CD14-positive monocyte (primary cell): Measurements from ENCODE around the gene PADI2. TPM values are rescaled to one million over a fixed set of nuclear protein-coding genes. Genes with fewer than 3 reads are reported as not detected.

Source experiments
- DNase-seq, 3 donors: peaks; one replicate each; pipeline ENCODE4 v3.0.0-alpha.2; 2011 to 2022
- H2AFZ ChIP-seq: 2 replicates; pipeline ENCODE4 v1.6.0; 2012; ENCODE audit warnings: mild to moderate bottlenecking, low read depth, low read length, inconsistent platforms; ENCODE audit not compliant: insufficient read depth, poor library complexity, severe bottlenecking
- H3K27ac ChIP-seq, 2 donors: 1 replicate in 1 of 2; 2 replicates in 1 of 2; pipeline ENCODE4 v1.5.1; 2012 to 2013; ENCODE audit warnings: low read length in 2 of 2, control low read depth in 1 of 2, inconsistent platforms in 1 of 2, low read depth in 1 of 2, mild to moderate bottlenecking in 1 of 2
- H3K27me3 ChIP-seq, 2 donors: one replicate each; pipeline versions ENCODE4 v1.6.0 to v1.6.1; 2011 to 2013; ENCODE audit warnings: low read length in 2 of 2; ENCODE audit not compliant: control insufficient read depth in 2 of 2, insufficient read depth in 2 of 2
- H3K36me3 ChIP-seq, 2 donors: replicated peaks in 1 of 2; 1 replicate in 1 of 2; 2 replicates in 1 of 2; pipeline versions ENCODE4 v1.5.1 to v1.6.1; 2012 to 2013; ENCODE audit warnings: low read length in 2 of 2, control low read depth in 1 of 2, inconsistent platforms in 1 of 2, mild to moderate bottlenecking in 1 of 2; ENCODE audit not compliant: insufficient read depth in 2 of 2, control insufficient read depth in 1 of 2
- H3K4me1 ChIP-seq, 2 donors: 1 replicate in 1 of 2; 2 replicates in 1 of 2; pipeline versions ENCODE4 v1.5.1 to v1.6.1; 2012 to 2013; ENCODE audit warnings: low read length in 2 of 2, control low read depth in 1 of 2, inconsistent platforms in 1 of 2, mild to moderate bottlenecking in 1 of 2, moderate library complexity in 1 of 2; ENCODE audit not compliant: insufficient read depth in 2 of 2, control insufficient read depth in 1 of 2
- H3K4me2 ChIP-seq: replicated peaks from 2 replicates; pipeline ENCODE3; 2012; ENCODE audit warnings: low read length, moderate library complexity, mild to moderate bottlenecking; ENCODE audit not compliant: poor library complexity, severe bottlenecking; ENCODE audit errors: extremely low read depth
- H3K4me3 ChIP-seq, 3 experiments: fragments of 200-600 bp in 1 of 3; sonication (generic) in 1 of 3; replicated peaks in 1 of 3; 1 replicate in 2 of 3; 2 replicates in 1 of 3; pipeline ENCODE4 v1.5.1; 2011 to 2013; ENCODE audit warnings: low read length in 3 of 3, mild to moderate bottlenecking in 3 of 3, control low read depth in 2 of 3, low read depth in 2 of 3, inconsistent platforms in 1 of 3, moderate library complexity in 1 of 3
- H3K79me2 ChIP-seq: 2 replicates; pipeline ENCODE4 v1.6.0; 2012; ENCODE audit warnings: mild to moderate bottlenecking, control low read depth, inconsistent platforms, low read length, moderate library complexity; ENCODE audit not compliant: insufficient read depth
- H3K9ac ChIP-seq: 2 replicates; pipeline ENCODE4 v1.6.0; 2017; ENCODE audit warnings: low read length, mild to moderate bottlenecking; ENCODE audit not compliant: insufficient read depth, poor library complexity, severe bottlenecking
- H3K9me3 ChIP-seq, 2 donors: replicated peaks in 1 of 2; 1 replicate in 1 of 2; 2 replicates in 1 of 2; pipeline versions ENCODE4 v1.5.1 to v1.6.1; 2012 to 2013; ENCODE audit warnings: low read length in 2 of 2, control low read depth in 1 of 2; ENCODE audit not compliant: control insufficient read depth in 1 of 2, insufficient read depth in 1 of 2
- H4K20me1 ChIP-seq: 2 replicates; pipeline ENCODE4 v1.6.0; 2012; ENCODE audit warnings: mild to moderate bottlenecking, low read length, control low read depth, moderate library complexity; ENCODE audit not compliant: insufficient read depth
- H3K27ac Mint-ChIP-seq, 7 donors: one replicate each; pipeline ENCODE4 v1.8.0; 2020; ENCODE audit warnings: mild to moderate bottlenecking in 7 of 7, mixed read lengths in 7 of 7, moderate library complexity in 6 of 7, inconsistent platforms in 2 of 7
- H3K27me3 Mint-ChIP-seq, 3 donors: one replicate each; pipeline ENCODE4 v1.8.0; 2021 to 2022; ENCODE audit warnings: low read depth in 3 of 3, mild to moderate bottlenecking in 3 of 3, mixed read lengths in 3 of 3, moderate library complexity in 3 of 3, inconsistent platforms in 1 of 3
- H3K36me3 Mint-ChIP-seq, 2 donors: one replicate each; pipeline ENCODE4 v1.8.0; 2020; ENCODE audit warnings: mixed read lengths in 2 of 2, inconsistent platforms in 1 of 2, mild to moderate bottlenecking in 1 of 2
- H3K4me1 Mint-ChIP-seq: one replicate; pipeline ENCODE4 v1.8.0; 2020; ENCODE audit warnings: mild to moderate bottlenecking, mixed read lengths
- H3K4me3 Mint-ChIP-seq, 2 donors: one replicate each; pipeline ENCODE4 v1.8.0; 2020; ENCODE audit warnings: mild to moderate bottlenecking in 2 of 2, mixed read lengths in 2 of 2, moderate library complexity in 1 of 2
- H3K9me3 Mint-ChIP-seq, 7 donors: one replicate each; pipeline ENCODE4 v1.8.0; 2020 to 2022; ENCODE audit warnings: mixed read lengths in 7 of 7, mild to moderate bottlenecking in 6 of 7, moderate library complexity in 6 of 7, inconsistent platforms in 2 of 7
- WGBS: methylation state at CpG from one replicate; pipeline ENCODE4 v1.1.5; 2013; ENCODE audit warnings: missing lambda C conversion rate; ENCODE audit not compliant: insufficient coverage; 5-methylcytosine and 5-hydroxymethylcytosine counted together
- intact Hi-C, 2 donors: fragments of 100-400 bp; cut with micrococcal nuclease; formaldehyde crosslinking; loops; one replicate each; pipeline versions ENCODE4 v1.15.0 to v1.15.1; 2023
- polyA plus RNA-seq, 3 donors: library from polyadenylated mRNA; depleted of rRNA in 1 of 3; unstranded in 2 of 3; stranded (reverse) in 1 of 3; fragments of 300-500 nt in 2 of 3; fragments of >200 nt in 1 of 3; fragmentation: Illumina TruSeq in 2 of 3; gene quantifications; 1 replicate in 2 of 3; 2 replicates in 1 of 3; pipeline ENCODE4 v1.2.3, GENCODE V29; 2012 to 2021
- TF ChIP-seq, protein P1 (sequence below): fragments of 200-600 bp; IDR thresholded peaks from one replicate; pipeline ENCODE4 v1.8.0; 2022; ENCODE audit warnings: antibody characterized with exemption, mild to moderate bottlenecking

PADI2 gene
- polyA plus RNA-seq, 3 donors = 18.6 to 61.7 (median 32.6) TPM

DNA sequence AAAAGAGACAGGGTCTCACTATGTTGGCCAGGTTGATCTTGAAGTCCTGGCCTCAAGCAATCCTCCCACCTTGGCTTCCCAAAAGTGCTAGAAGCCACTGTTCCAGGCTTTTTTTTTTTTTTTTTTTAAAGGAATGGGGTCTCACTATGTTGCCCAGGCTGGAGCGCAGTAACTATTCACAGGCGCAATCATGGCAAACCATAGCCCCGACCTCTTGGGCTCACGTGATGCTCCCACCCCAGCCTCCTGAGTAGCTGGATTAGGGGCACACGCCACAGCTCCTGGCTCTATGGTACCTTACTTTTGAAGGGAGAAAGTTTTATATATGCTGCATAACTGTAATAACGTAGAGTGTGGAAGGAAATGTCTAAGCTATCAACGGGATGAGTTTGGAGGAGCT is 101.8 kb downstream of the PADI2 start:
- peak overlapping the region in 2 of 7 donors; percentile 76 to 77 for H3K27ac Mint-ChIP-seq
- Histone ChIP-seq H4K20me1 (peaks cover 12% of the 10 kb centered on the region), H3K79me2 (no peaks in the 10 kb centered on the region), H3K4me1 (peaks cover 24 to 28% of the 10 kb centered on the region in 2 donors), H3K27me3 (no peaks in the 10 kb centered on the region), H2AFZ (no peak overlapping the region), H3K9ac (no peak overlapping the region), H3K36me3 (peaks cover 46 to 52% of the 10 kb centered on the region in 2 donors), H3K9me3 (no peaks in the 10 kb centered on the region), H3K4me3 (no peak overlapping the region), H3K27ac (no peak overlapping the region), H3K4me2 (no peak overlapping the region)
- TF ChIP-seq, protein P1, sequence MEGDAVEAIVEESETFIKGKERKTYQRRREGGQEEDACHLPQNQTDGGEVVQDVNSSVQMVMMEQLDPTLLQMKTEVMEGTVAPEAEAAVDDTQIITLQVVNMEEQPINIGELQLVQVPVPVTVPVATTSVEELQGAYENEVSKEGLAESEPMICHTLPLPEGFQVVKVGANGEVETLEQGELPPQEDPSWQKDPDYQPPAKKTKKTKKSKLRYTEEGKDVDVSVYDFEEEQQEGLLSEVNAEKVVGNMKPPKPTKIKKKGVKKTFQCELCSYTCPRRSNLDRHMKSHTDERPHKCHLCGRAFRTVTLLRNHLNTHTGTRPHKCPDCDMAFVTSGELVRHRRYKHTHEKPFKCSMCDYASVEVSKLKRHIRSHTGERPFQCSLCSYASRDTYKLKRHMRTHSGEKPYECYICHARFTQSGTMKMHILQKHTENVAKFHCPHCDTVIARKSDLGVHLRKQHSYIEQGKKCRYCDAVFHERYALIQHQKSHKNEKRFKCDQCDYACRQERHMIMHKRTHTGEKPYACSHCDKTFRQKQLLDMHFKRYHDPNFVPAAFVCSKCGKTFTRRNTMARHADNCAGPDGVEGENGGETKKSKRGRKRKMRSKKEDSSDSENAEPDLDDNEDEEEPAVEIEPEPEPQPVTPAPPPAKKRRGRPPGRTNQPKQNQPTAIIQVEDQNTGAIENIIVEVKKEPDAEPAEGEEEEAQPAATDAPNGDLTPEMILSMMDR = no peak
- no peak overlapping the region for H3K4me3 Mint-ChIP-seq
- peaks cover 44 to 50% of the 10 kb centered on the region in 2 donors for H3K36me3 Mint-ChIP-seq
- no CpG with 5 or more reads among the region's 7 CpGs for WGBS
- H3K9me3 Mint-ChIP-seq = peaks cover 0 to 2% (median 0%) of the 10 kb centered on the region in 7 donors
- peaks cover 2 to 5% (median 3%) of the 10 kb centered on the region in 3 donors for H3K27me3 Mint-ChIP-seq
- intact Hi-C loops = no loop called here
- no peak for DNase-seq
- H3K4me1 Mint-ChIP-seq = peaks cover 28% of the 10 kb centered on the region

Other genes with a start within 250 kb of the PADI2 start
- gene RNU1-2, start 223.5 kb downstream of the PADI2 start, polyA plus RNA-seq = not detected
- 10 to 100 TPM in 1 of 3 donors, under 1 TPM in 2; 0.21 to 46.1 (median 0.69) TPM for gene CROCC, start 197.5 kb downstream of the PADI2 start, polyA plus RNA-seq
- not detected for gene MFAP2, start 138.8 kb downstream of the PADI2 start, polyA plus RNA-seq
- 10 to 100 TPM; 17.6 to 37.8 (median 19.5) TPM for gene ATP13A2, start 107.5 kb downstream of the PADI2 start, polyA plus RNA-seq
- 100 to 1,000 TPM; 116 to 275 (median 241) TPM for gene SDHB, start 65.4 kb downstream of the PADI2 start, polyA plus RNA-seq
- gene PADI1, start 85.7 kb upstream of the PADI2 start, polyA plus RNA-seq = not detected
- gene PADI3, start 129.6 kb upstream of the PADI2 start, polyA plus RNA-seq = under 1 TPM in 1 of 3 donors, not detected in 2; 0.01 TPM
- 100 to 1,000 TPM; 160 to 356 (median 164) TPM for gene PADI4, start 188.7 kb upstream of the PADI2 start, polyA plus RNA-seq